ENCODE measurements around the gene AP1S3.

- TF ChIP-seq EZH2 (IDR thresholded peaks at IDR 0.05; ENCODE audit: low read depth), result no peak
- TF ChIP-seq, protein P1, sequence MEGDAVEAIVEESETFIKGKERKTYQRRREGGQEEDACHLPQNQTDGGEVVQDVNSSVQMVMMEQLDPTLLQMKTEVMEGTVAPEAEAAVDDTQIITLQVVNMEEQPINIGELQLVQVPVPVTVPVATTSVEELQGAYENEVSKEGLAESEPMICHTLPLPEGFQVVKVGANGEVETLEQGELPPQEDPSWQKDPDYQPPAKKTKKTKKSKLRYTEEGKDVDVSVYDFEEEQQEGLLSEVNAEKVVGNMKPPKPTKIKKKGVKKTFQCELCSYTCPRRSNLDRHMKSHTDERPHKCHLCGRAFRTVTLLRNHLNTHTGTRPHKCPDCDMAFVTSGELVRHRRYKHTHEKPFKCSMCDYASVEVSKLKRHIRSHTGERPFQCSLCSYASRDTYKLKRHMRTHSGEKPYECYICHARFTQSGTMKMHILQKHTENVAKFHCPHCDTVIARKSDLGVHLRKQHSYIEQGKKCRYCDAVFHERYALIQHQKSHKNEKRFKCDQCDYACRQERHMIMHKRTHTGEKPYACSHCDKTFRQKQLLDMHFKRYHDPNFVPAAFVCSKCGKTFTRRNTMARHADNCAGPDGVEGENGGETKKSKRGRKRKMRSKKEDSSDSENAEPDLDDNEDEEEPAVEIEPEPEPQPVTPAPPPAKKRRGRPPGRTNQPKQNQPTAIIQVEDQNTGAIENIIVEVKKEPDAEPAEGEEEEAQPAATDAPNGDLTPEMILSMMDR (conservative IDR thresholded peaks at IDR 0.05), result peak; percentile 67
Measured at GRCh38 chr2:223860809-223861738, 23.7 kb upstream of the AP1S3 start.
